ENCODE measurements around the gene METTL15.
"Not testable (repeated sequence)": the region's sequence is repeated elsewhere in the genome, so short reads cannot be mapped to it uniquely, and the experiment has no call there.

The METTL15 gene

GRCh38 chr11:28107750-28108618 is at the start of gene METTL15, which contains the start of gene KIF18A:
METTL15 (plus strand) TSS chr11:28108388; CDS start chr11:28113335, 4,947 bp downstream.
KIF18A (minus strand) TSS chr11:28108156; CDS start chr11:28097947, 10,209 bp downstream.
- peak; percentile 90 for DNase-seq

DNA sequence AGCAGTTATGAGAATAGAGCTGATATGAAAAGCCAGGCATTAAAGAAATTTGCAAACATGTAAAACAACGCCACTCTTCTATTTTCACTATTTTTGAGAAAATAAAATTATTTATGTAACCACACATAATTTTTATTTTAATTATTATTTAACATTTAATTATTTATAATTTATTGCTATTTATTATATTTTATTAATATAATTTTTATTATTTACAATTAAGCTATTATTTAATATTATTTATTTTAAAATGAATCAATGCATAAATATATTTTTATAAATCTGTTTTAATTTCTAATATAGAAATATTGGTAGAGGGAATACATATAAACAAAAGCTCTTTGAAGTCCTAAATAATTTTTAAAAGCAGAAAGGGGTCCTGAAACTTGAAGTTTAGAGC is 36.9 kb upstream of the METTL15 start:
- no peak for DNase-seq

- DNase-seq: no peak
These were observed 35.9 kb upstream of the METTL15 start for GRCh38 chr11:28072321-28072720.

DNA sequence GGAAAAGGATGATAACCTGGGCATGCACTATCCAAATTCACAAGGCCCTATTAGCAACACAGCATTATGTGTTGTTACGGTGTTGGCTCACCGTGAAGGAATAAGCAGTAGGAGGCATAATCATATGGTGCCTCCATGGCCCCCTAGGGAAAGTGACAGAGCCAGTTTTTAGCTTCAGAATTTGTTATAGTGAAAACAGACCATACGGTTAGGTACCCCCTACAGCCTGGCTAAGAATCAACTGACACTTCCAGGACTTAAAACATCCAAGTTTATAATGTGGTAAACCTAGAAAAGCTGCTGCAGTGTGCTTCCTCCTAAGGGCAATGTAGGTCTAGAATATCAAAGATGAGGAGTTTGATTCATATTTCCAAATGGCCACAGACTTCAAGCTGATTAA is 30.7 kb upstream of the METTL15 start:
- DNase-seq: no peak

GRCh38 chr11:28083118-28083517 is 25.1 kb upstream of the METTL15 start:
- no peak for DNase-seq

DNA sequence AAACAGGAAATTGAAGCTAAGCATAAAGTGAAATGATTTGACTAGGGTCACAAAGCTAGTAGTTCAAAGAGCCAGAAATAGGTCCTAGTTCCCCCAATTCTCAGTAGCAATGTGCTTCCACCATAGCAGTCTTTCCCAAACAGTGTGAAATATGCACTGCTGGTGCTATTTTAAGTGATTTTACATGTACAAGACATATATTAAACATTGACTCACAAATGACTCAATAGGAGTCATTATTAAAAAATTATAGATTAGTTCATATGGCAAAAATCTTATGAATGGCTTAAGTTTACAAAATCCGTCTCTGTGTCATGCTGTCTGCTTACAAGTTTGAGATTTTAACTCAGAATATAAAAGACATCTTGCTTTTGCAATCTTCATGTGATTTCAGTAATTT is 21.6 kb upstream of the METTL15 start:
- no peak for DNase-seq

GRCh38 chr11:28087192-28087591 is 21.0 kb upstream of the METTL15 start:
- DNase-seq: not testable (repeated sequence)

GRCh38 chr11:28087693-28088092 is 20.5 kb upstream of the METTL15 start:
- not testable (repeated sequence) for DNase-seq

DNA sequence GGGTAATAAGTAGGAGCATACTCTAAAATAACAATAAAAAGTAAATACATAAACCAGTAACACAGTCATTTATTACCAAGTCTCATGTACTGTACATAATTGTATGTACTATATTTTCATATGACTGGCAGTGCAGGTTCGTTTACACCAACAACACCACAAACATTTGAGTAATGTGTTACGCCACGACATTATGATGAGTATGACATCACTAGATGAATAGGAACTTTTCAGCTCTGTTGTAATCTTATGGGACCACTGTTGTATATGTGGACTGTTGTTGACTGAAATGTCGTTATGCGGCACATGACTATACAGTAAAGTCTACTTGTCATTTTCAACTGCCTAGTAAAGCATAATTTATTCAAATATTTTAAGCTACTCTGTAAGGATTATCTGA is 18.8 kb upstream of the METTL15 start:
- DNase-seq: no peak

GRCh38 chr11:28090052-28090749 is 18.0 kb upstream of the METTL15 start:
- no peak for DNase-seq

- DNase-seq: no peak
These were observed 15.4 kb upstream of the METTL15 start for GRCh38 chr11:28092786-28093185.

GRCh38 chr11:28098257-28098656 is 9.9 kb upstream of the METTL15 start:
- DNase-seq: no peak

GRCh38 chr11:28099715-28100114 is 8.5 kb upstream of the METTL15 start:
- no peak for DNase-seq

DNA sequence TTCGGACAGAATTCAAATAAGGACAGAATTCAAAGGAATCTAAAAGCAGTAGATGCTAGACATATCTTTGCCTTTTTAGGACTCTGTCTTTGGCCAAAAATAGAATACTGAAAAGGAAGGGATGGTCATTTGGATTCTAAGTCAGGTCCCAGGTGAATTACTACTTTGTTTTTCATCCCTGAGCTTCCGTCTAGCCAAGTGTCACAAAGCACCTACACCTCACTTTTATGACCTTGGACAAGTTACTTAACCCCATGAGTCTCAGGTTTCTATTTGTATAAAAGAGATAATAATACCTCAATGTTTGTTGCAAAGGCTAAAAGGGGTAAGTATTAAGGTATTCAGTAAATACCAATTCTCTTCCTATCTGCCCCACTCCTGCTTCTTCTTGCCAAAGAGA is 7.5 kb upstream of the METTL15 start:
- no peak for DNase-seq

DNA sequence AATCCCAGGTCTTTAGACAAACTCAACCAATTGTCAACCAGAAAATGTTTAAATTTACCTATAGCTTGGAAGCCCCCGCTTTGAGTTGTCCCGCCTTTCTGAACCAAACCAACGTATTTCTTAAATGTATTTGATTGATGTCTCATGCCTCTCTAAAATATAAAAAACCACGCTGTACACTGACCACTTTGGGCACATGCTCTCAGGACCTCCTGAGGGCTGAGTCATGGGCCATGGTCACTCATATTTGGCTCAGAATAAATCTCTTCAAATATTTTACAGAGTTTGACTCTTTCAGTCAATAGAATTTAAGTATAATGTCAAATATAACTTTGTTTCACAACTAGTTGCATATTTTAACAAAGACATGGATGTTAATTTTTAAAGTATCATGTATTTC is 5.9 kb upstream of the METTL15 start:
- not testable (repeated sequence) for DNase-seq

GRCh38 chr11:28104425-28104824 is 3.8 kb upstream of the METTL15 start:
- DNase-seq: no peak

- DNase-seq: no peak
These were observed 3.2 kb upstream of the METTL15 start for GRCh38 chr11:28104984-28105383.

GRCh38 chr11:28105869-28106268 is 2.3 kb upstream of the METTL15 start:
- no peak for DNase-seq

DNA sequence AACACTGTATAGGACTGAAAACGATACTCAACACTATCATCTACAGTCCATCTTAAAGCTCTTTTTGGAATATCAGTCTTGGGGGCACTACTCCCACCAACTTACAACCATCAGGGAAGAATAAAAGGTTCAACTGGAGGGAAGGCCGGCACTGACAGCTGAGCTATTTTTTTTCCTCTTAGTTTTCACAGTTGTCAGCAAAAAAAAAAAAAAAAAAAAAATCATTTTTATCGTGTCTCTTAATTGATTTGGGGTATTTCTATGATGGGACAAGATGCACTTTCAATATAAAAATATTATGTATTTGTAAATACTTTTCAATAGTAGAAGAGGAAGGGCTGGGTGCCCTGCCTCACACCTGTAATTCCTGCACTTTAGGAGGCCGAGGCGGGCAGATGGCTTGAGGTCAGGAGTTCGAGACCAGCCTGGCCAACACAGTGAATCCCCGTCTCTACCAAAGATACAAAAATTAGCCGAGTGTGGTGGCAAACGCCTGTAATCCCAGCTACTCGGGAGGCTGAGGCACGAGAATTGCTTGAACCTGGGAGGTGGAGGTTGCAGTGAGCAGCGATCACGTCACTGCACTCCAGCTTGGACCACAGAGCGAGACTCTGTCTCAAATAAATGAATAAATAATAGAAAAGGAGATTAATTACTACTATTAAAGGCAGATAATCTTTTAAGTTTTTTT is 1.7 kb upstream of the METTL15 start:
- no peak for DNase-seq

GRCh38 chr11:28107191-28107749 is 918 bp upstream of the METTL15 start:
- DNase-seq: no peak

DNA sequence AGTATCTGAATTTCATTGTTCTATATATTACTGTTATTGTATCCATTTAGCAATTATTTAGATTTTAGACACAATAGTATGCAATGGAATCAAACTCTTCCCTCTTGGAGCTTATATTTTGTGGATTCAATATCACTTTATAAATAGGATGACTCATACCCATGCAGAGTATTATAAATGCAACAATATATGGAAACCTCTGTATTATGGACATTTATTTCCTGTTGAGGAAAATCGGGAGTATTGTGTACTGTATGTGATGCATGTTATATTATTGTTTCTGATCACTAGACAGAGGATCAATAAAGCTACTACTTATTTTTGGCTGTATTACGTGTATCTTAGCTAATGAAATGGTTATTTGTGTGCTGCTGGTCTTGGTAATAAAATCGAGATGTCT is 770 bp downstream of the METTL15 start:
- no peak for DNase-seq

DNA sequence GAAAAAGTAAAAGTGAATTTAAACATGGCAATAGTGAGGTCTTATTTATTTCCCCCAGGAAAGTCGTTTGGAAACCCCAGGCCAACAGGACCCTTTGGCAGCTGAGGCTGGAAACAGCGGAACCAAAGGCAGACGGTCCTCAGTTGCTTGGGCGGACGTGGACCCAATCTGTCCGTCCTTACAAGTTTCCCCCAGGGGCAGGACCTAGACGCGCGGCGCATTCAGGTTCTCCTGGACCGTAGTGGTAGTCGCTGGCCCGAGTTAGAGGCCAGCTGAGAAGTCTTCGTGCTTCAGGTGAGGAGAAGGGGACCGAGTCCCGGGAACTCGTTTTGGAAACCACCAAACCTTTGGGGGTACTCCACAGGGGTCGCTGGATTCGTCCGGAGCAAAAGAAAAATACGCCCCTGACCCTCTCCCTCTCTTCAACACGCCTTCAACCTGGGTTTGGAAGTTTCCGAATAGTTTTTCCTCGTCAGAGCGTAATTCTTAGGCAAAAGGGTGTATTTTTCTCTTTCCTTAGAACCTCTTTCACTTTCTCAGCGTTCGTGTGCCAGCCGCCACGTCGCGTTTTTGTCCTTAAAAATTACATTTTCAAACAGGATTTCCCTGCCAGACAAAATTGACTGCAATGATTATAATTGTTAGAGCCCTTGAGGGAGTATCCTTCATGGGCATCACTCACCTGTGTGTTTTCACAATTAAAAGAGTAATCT is 2.1 kb downstream of the METTL15 start:
- DNase-seq: no peak

GRCh38 chr11:28110821-28111200 is 2.6 kb downstream of the METTL15 start:
- no peak for DNase-seq

All from NCI-H1048 (cell line).